GM18520 (cell line): ENCODE data around the gene GPD2.

Experiments
- ATAC-seq: cut with Tn5 transposase; IDR thresholded peaks from one replicate; pipeline ENCODE4 v1.9.1; 2021; ENCODE audit not compliant: unreplicated experiment

GPD2 gene

DNA sequence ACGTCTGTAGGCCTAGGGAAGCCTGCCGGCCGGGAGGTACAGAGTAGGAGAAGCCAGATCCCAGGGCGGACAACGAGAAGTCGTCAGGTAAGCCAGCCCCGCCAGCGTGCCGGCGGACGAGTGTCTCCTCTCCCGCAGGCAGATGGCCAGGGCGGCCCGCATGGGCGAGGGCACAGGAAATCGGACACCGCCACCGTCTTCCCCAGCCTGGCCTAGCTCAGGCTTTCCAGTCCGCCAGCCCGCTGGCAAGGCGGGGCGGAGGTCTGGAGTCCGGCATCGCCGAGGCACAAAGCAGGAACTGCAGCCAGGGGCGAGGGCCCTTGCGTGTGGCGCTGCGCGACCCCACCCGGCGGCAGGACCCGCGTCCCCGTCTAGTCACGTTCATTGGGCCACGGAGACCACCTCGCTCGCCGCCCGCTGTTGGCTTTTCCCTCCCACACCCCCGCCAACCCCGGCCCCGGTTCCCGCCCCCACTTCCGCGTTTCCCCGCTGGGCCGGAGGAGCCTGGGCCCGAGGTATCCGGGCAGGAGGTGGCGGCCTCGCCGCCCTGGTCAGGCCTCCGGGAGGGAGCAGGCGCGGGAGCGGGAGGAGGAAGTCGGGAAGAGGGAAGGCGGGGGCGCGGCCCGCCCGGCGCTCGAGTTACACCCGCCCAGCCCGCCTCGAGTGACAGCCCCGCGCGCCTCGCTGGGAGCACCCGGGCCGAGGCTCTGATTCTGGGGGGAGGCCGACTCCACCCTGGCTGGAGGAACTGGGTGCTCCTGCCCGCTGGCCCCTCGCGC is at the start of gene GPD2:
Gene GPD2 (plus strand): TSS at position 662 of the 779 bp plus-strand sequence. CDS start 39,727 bp downstream, outside the sequence.
- peak; percentile 25 for ATAC-seq

DNA sequence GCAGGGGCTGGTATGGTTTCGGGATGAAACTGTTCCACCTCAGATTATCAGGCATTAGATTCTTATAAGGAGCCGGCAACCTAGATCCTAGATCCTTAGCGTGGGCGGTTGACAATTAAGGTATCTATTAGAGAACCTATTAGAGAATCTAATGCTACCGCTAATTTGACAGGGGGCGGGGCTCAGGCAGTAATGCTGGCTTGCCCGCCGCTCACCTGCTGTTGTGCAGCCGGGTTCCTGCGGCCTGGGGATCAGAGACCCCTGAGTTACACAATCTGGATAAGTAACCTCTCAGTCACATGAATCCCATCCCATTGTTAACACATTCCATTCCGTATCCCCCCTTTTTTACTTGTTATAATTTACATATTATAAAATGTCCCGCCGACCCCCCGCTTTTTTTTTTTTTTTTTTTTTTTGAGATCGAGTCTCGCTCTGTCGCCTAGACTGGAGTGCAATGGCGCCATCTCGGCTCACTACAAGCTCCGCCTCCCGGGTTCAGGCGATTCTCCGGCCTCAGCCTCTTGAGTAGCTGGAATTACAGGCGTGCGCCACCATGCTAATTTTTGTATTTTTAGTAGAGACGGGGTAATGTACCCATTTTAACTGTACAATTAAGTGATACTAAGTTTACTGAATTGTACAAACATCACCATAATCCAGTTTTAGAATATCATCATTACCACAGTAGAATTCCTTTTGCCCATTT is 42.0 kb upstream of the GPD2 start:
- no peak for ATAC-seq

DNA sequence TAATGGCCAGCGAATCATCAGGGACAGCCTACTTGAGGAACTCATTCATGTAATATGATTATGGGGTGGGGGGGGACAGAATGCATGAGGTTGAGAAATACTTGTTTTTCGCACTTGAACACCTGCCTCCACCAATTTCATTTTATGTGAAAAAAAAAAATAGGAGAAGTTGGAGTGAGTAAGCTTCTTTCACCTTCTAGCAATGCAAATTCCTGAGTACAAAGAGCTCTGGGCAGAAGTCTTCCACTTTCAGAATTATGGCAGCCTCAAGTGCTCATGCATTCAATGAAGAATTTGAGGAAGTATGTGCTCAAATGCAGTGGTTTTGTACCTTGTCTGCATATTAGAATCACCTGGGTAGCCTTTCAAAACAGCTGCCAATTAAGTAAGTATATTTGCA is 40.1 kb upstream of the GPD2 start:
- no peak for ATAC-seq

DNA sequence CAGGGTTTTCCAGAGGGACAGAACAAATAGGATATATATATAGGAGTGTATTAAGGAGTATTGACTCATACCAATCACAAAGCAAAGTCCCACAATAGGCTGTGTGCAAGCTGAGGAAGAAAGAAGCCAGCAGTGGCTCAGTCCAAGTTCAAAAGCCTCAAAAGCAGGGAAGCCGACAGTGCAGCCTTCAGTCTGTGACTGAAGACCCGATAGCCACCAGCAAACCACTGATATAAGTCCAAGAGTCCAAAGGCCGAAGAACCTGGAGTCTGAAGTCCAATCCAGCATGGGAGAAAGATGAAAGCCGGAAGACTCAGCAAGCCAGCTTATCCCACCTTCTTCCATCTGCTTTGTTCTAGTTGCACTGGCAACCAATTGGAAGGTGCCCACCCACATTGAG is 39.0 kb upstream of the GPD2 start:
- no peak for ATAC-seq

DNA sequence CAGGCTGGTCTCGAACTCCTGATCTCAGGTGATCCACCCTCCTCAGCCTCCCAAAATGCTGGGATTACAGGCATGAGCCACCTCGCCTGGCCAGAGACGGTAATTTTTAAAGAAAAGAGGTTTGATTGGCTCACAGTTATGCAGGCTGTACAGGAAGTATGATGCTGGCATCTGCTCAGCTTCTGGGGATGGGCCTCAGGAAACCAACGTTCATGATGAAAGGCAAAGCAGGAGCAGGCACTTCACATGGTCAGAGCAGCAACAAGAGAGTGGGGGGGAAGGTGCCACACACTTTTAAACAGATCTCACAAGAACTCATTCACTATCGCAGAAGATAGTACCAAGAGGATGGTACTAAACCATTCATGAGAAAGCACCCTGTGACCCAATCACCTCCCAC is 38.0 kb upstream of the GPD2 start:
- ATAC-seq: no peak

DNA sequence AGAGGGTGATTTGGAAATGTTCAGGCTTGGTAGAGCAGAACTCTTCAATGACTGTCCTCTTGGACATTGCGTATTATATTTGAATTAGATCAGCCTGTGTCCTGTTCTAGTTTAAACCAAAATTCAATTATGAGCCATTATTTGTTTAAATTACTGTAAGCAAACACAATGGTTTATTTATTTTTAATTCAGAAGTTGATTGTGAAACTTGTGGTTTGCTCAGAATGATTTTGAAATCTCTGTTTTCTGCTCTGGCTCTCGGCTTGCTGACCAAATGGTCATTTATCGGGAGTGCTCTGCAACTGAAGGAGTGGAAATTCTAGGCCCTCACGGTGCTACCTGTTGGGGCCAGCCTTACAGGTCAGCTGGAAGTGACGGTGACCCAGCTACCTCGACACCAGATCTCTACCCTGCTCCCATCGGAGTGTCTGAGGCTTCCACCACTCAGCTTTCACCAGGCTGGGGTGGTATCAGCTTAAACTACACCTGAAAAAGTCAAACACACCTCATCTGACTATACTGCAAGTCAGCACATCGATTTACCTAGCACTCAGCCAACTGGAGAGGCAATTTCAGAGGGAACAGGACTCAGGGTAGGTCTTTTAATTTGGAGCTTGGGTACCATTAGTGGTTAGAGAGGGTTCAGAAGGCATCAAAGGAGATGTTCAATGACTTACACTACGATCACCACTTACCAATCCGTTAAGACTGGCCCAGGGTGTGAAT is 36.8 kb upstream of the GPD2 start:
- no peak for ATAC-seq

DNA sequence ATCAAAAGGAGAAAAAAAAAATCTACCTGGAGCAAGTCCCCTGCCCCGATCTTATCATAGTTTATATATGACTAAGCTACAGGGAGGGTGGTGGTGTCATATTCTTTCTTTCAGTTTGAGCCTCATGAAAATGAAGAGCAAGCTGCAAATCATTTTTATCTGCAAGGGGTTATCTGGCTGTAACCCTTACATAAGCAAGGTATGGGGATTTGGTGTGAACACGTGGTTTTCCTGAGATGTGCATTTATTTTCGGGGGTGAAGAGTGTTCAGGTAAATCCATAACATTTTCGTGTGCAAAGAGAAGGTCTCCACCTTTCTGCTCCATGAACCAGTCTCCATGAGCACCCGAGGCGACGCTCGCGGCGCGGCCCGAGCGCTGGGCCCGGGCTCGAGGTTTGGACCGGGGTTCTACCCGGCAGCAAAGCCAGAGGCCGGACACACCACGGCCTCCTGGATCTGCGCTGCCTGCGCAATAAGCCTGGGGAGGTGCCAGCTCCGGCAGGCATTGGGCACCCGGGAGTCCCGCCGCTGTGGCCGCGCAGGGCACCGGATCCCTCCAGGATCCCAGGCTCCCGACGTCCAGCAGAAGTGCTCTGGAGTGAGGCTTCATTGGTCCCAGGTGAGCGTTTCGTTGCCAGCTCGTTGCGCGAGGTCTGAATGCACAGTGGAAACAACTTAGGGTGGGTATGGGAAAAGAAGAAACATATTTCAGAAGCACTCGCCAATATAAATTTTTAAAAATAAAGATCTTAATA is 36.1 kb upstream of the GPD2 start:
- ATAC-seq: peak; percentile 21

DNA sequence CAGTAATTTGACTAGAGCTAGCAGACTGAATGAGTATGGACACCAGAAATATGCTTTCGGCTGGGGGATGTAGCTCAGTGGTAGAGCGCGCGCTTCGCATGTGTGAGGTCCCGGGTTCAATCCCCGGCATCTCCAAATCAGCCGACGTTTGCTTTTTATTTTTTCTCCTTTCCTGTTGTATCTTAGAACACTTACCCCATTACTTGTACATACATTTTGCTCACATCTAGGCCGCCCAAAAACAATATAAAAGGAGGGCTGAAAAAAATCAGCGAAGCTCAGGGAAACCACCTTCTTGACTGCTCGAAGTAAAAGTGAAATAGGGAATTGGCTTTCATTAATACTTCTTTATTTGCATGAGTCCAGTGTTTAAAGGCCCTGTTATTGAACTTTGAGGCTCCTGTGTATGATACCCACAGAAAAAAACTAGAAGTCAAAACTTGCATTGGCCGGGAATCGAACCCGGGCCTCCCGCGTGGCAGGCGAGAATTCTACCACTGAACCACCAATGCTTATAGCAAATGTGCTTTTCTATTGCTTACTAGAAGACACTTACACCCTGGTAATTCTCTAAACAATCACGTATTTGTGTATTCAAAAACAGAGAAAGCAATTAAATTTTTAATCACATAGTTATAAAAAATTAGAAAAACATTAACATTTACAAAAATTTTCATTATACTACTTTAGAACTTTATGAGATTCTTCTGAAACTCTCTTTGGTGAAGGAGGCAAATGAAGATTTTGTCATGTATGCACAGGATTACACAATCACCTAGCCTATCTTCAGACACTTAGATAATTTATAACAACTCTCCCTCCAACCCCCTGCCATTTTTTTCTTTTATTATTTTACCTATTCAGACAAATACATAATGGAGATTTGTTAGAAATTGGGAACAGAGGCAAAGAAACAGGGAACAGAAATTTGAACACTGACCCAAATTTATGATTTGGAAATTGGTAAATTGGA is 35.2 kb upstream of the GPD2 start:
- ATAC-seq: peak; percentile 64

DNA sequence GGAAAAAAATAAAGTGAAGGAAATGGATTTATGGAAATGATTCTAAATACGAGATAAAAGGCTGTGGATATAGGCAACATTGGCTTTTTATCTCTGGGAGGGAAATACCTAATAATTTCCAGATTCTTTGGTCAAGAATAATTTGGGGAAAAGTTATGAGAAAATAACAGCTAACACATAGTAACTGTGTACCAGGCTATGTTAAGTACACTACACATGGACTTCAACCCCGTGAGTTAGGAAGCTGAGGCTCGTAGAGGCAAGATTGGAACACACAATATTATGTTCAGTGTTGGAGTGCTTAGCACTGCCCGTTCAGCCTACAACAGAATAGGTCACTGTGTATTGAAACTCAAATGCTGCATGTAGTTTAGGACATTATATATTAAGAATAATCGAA is 34.3 kb upstream of the GPD2 start:
- ATAC-seq: no peak

DNA sequence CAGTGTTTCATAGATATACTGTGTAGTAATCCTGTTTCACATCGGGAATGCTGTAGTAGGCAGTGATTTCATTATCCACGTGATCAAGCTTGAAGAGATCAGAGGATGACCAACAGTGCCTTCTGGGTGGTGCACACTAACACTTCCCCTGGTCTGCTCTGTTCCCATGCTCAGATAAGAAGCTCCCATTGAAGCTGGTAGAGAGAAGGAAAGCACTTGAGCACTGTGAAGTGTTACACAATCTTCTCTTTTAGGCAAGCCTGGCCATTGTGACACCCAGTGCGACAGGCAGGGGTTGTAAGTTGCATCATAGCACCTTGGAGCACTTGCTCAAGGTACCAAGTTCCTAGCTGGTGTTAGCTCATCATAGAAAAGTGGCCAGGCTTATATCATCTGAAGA is 30.6 kb upstream of the GPD2 start:
- ATAC-seq: no peak

DNA sequence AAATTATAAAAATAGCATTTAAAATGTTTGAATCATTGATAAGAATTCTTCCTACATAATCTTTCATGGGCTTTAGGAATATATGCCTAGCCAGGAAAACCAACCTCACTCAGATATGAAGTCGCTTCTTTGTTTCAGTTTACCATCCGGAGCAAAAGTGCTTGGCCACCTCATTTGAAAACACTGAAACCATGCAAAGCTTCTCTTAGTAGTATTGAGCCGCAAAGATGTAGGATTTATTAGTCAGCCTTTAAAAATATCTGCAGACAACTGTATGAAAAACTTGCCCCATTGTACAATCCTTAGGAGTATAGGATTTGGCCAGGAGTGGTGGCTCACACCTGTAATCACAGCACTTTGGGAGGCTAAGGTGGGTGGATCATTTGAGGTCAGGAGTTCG is 24.3 kb upstream of the GPD2 start:
- ATAC-seq: no peak

DNA sequence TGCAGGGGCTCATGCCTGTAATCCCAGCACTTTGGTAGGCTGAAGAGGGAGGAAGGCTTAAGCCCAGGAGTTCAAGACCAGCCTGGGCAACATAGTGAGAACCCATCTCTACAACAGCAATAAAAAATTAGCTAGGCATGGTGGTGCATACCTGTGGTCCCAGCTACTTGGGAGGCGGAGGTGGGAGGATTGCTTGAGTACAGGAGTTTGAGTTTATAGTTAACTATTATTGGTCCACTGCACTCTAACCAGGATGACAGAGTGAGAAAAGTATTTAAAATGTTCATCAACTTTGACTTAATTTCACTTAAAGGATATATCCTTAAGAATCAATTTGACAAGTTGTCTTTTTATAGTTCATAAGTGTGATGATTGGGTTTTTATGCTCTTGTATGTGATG is 14.3 kb upstream of the GPD2 start:
- no peak for ATAC-seq

DNA sequence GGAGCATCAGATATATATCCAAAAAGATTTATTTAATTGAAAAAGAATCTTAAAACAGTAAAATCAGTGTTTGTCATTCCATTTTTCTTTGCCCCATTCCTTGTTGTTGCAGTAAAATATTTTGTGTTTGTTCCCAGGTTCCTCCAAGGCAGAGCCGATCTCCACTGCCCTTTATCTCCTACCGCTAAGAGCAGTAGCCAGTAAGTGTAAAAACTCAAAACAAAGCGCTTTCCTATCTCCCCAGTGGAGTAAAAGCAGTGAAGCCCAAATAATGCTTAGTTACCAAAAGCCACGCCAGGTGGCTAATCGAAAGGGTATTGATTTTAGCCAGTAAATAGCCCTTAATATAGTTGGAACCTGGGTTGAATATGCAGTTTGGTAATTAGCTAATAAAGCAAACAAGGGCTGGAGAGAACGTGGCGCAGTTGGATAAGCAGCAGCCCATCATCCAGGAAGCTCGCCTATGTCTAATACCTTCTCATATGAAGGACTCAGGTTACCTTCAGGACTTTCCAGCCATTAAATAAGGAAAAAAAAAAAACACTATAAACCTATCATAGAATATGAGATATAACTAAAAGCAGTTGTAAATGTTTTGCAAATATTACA is 12.4 kb upstream of the GPD2 start:
- ATAC-seq: no peak

DNA sequence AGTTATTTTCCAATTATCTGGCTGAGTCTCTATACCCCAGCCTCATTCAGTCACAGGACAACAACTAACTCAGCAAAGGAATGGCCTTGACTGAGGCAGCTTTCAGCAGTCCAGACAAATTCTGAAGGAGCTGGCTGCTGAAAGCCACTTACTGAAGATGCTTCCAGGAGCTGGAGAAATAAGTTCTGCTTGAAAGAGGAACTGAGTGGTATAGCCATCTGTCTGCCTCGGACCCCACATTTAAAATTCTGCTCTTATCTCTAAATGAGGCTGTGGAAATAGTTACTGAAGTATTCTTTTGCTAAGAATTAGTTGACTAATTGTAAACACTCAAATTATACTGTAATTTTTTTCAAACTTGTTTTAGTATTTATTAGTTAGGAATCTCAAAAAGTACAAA is 9.1 kb upstream of the GPD2 start:
- ATAC-seq: no peak

DNA sequence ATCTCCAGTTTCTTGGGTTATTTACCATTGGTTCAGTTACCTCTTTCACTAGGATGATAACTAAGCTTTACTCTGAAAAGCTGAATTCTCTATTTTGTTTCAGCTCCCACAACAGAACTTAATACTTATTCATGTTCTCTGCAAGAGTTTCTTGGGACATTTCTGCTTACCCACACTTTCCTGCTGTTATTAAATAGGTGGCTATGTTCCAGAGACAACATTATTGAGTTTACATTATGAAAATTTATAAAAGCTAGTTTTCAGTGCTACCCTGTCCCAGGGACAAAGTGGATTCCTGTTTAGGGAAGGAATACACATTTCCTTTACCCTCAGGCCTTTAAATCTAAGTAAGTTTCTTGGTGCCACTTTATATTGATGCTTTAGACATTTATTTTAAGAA is 7.0 kb upstream of the GPD2 start:
- no peak for ATAC-seq

DNA sequence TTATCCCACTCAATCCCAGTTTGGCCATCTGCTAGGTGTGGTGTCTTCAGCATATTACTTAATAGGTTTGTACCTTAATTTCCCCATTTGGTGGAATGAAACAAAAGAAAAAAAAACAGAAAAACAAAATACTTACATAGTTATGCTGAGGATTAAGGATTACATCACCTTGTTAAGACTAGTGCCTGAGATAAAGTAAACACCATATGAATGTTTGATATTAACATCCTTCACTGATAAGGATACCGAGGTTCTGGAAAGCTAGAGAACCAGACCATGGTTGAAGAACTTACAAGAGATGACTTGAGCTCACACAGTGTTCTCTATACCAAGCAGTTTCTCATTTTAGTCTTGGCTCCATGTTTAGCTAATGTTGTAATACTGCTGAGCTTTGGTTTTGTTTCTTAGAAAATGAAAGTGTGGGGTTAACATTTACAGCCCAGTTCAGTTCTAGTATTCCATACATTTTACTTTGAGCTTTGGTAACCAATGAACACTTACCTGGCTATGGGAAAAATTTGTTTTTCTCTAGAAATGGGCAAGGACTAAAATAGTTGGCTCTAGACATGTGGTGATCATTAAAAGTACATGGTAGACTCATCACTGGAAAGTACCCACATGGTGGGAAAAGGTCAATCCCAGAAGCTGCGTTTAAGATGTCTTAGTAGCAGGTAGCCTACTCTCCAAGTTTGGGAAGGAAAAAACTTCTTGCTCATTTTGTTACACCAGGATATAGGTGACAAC is 5.8 kb upstream of the GPD2 start:
- ATAC-seq: peak; percentile 16

DNA sequence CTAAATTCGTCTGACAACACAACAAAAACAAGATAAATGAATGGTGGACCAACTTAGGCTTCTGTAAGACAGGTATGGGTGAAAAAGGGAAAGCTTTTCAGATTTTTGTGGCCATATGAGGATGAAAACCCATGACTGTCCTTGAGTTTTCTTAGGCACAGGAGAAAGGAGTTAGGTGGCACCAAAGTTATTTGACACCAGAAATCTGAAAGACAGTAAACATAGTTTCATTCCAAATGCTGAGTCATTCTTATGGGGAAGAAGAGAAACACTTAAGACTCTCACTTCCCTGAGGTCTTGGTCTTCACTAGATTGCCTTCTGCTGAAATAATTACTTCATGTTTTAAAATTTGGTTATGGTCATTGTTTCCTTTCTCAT is 5.2 kb upstream of the GPD2 start:
- peak; percentile 68 for ATAC-seq

DNA sequence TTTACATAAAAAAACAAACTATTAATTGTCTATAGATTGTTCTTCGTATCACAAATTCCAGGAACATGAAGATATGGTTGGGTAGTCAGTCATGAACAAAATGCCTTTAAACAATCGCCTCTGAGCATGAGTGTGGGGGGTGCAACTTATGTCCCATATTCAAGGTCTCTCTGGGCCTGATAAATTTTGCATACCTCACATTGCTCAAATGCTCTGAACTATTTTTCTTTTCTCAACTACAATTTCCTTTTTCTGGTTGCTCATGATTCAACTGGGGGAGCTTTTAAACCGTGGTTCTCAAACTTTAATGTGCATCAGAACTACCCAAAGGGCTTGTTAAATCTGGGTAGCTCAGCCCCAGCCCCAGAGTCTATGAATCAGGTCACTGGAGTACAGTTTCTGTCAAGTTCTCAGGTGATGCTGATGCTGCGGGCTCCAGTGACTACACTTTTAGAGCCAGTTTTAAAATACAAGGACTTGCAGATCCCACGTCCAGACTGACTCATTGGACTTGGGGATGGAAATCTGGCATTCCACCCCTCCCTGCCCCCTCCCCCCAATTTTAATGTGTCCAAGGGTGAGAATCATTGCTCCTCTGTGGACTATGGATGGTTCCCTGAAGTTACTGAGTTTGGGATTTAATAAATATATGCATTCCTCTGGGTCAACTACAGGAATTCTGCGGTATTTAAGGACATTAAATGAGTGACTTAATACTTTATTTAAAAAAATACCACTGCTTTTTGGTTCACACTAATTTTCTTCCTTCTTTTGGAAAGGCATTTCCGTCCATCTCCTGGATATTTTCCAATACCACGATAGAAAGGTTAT is 1.5 kb upstream of the GPD2 start:
- no peak for ATAC-seq
